NCI-H2029 (cell line): ENCODE results near the gene BABAM2.
"Not testable (repeated sequence)": the region's sequence is repeated elsewhere in the genome, so short reads cannot be mapped to it uniquely, and the experiment has no call there.

Experiments
- DNase-seq: peaks from one replicate; lab custom pipeline; 2025; lab: John Stamatoyannopoulos, UW

Gene BABAM2

GRCh38 chr2:28080911-28081310, 190.4 kb downstream of the BABAM2 start:
- no peak for DNase-seq

GRCh38 chr2:28082131-28082530, 191.6 kb downstream of the BABAM2 start:
- DNase-seq: no peak

- no peak for DNase-seq
These were observed 192.9 kb downstream of the BABAM2 start for GRCh38 chr2:28083476-28083875.

- no peak for DNase-seq
These were observed 194.0 kb downstream of the BABAM2 start for GRCh38 chr2:28084564-28084963.

- DNase-seq: no peak
These were observed 194.7 kb downstream of the BABAM2 start for GRCh38 chr2:28085201-28085600.

- DNase-seq: no peak
These were observed 196.1 kb downstream of the BABAM2 start for GRCh38 chr2:28086611-28087010.

GRCh38 chr2:28088970-28089369, 198.4 kb downstream of the BABAM2 start:
- no peak for DNase-seq

- no peak for DNase-seq
These were observed 199.0 kb downstream of the BABAM2 start for GRCh38 chr2:28089486-28089885.

- no peak for DNase-seq
These were observed 202.8 kb downstream of the BABAM2 start for GRCh38 chr2:28093308-28093707.

- DNase-seq: no peak
These were observed 203.2 kb downstream of the BABAM2 start for GRCh38 chr2:28093768-28094167.

- DNase-seq: no peak
These were observed 204.2 kb downstream of the BABAM2 start for GRCh38 chr2:28094739-28095138.

- no peak for DNase-seq
These were observed 205.1 kb downstream of the BABAM2 start for GRCh38 chr2:28095622-28096021.

- no peak for DNase-seq
These were observed 205.9 kb downstream of the BABAM2 start for GRCh38 chr2:28096421-28096820.

GRCh38 chr2:28098501-28099225, 208.1 kb downstream of the BABAM2 start:
- no peak for DNase-seq

GRCh38 chr2:28101123-28101522, 210.6 kb downstream of the BABAM2 start:
- DNase-seq: no peak

GRCh38 chr2:28101892-28102291, 211.4 kb downstream of the BABAM2 start:
- DNase-seq: no peak

- DNase-seq: no peak
These were observed 211.9 kb downstream of the BABAM2 start for GRCh38 chr2:28102455-28102874.

- no peak for DNase-seq
These were observed 213.1 kb downstream of the BABAM2 start for GRCh38 chr2:28103611-28104010.

- no peak for DNase-seq
These were observed 217.6 kb downstream of the BABAM2 start for GRCh38 chr2:28108143-28108542.

GRCh38 chr2:28113771-28114170, 223.2 kb downstream of the BABAM2 start:
- DNase-seq: not testable (repeated sequence)

- no peak for DNase-seq
These were observed 226.6 kb downstream of the BABAM2 start for GRCh38 chr2:28117104-28117596.

- no peak for DNase-seq
These were observed 229.1 kb downstream of the BABAM2 start for GRCh38 chr2:28119631-28120030.

- no peak for DNase-seq
These were observed 237.9 kb downstream of the BABAM2 start for GRCh38 chr2:28128281-28128950.
